Measurements from ENCODE around the gene STXBP3. TPM values are rescaled to one million over a fixed set of nuclear protein-coding genes. Genes with fewer than 3 reads are reported as not detected.
A peak's percentile ranks its signal among the peaks of the same experiment; 100 is the strongest.

Gene STXBP3
- total and polyA plus RNA-seq, 2 experiments from 2014 or later: 25.0 to 77.5 TPM

GRCh38 chr1:108703939-108704338 is 42.5 kb upstream of the STXBP3 start:
- Histone ChIP-seq H3K4me1 (ENCODE audit: insufficient read depth) (no peaks in the 10 kb centered on the region), H3K4me3 (no peak overlapping the region), H3K27ac (no peak overlapping the region), H3K27me3 (no peaks in the 10 kb centered on the region), H3K4me2 (no peak overlapping the region), H2AFZ (no peak overlapping the region), H4K20me1 (ENCODE audit: insufficient read depth, poor library complexity, severe bottlenecking) (no peaks in the 10 kb centered on the region), H3K9me2 (replicated peaks; ENCODE audit: insufficient read depth) (no peaks in the 10 kb centered on the region), H3K9me3 (ENCODE audit: low read depth) (no peaks in the 10 kb centered on the region), H3K36me3 (replicated peaks; ENCODE audit: insufficient read depth, low read depth) (no peaks in the 10 kb centered on the region), H3K79me2 (no peaks in the 10 kb centered on the region)
- no peak for DNase-seq (ENCODE audit: low spot score)
- WGBS (ENCODE audit: low lambda C conversion rate, missing lambda C conversion rate): 82% methylated on average over 6 of the region's 6 CpGs
- no peak for TF ChIP-seq EZH2phosphoT487 (IDR thresholded peaks at IDR 0.05; ENCODE audit: low read depth, severe bottlenecking, unreplicated experiment)

- Histone ChIP-seq H2AFZ (no peak overlapping the region), H3K9me3 (ENCODE audit: low read depth) (no peaks in the 10 kb centered on the region), H3K36me3 (replicated peaks; ENCODE audit: insufficient read depth, low read depth) (no peaks in the 10 kb centered on the region), H3K4me2 (no peak overlapping the region), H3K4me1 (ENCODE audit: insufficient read depth) (no peaks in the 10 kb centered on the region), H3K27ac (no peak overlapping the region), H3K9me2 (replicated peaks; ENCODE audit: insufficient read depth) (no peaks in the 10 kb centered on the region), H4K20me1 (ENCODE audit: insufficient read depth, poor library complexity, severe bottlenecking) (no peaks in the 10 kb centered on the region), H3K4me3 (no peak overlapping the region), H3K79me2 (no peaks in the 10 kb centered on the region), H3K27me3 (no peaks in the 10 kb centered on the region)
- DNase-seq (ENCODE audit: low spot score): peak; percentile 19
- WGBS (ENCODE audit: low lambda C conversion rate, missing lambda C conversion rate): 78% methylated on average over 2 of the region's 2 CpGs
- TF ChIP-seq CTCF (IDR thresholded peaks at IDR 0.05; ENCODE audit: poor library complexity) (no peak), EZH2 (IDR thresholded peaks at IDR 0.05; ENCODE audit: borderline replicate concordance) (no peak), EZH2phosphoT487 (IDR thresholded peaks at IDR 0.05; ENCODE audit: low read depth, severe bottlenecking, unreplicated experiment) (no peak)
Measured at GRCh38 chr1:108704496-108704895, 42.0 kb upstream of the STXBP3 start.

GRCh38 chr1:108706643-108707042 is 39.8 kb upstream of the STXBP3 start:
- no peak overlapping the region for H3K27ac ChIP-seq
- H3K4me1 ChIP-seq (ENCODE audit: insufficient read depth): no peaks in the 10 kb centered on the region
- H4K20me1 ChIP-seq (ENCODE audit: insufficient read depth, poor library complexity, severe bottlenecking): no peaks in the 10 kb centered on the region
- TF ChIP-seq EZH2 (IDR thresholded peaks at IDR 0.05; ENCODE audit: borderline replicate concordance): no peak
- no peak for TF ChIP-seq EZH2phosphoT487 (IDR thresholded peaks at IDR 0.05; ENCODE audit: low read depth, severe bottlenecking, unreplicated experiment)
- TF ChIP-seq CTCF (IDR thresholded peaks at IDR 0.05; ENCODE audit: poor library complexity): no peak
- no peaks in the 10 kb centered on the region for H3K27me3 ChIP-seq
- H3K9me3 ChIP-seq (ENCODE audit: low read depth): no peaks in the 10 kb centered on the region
- no peaks in the 10 kb centered on the region for H3K36me3 ChIP-seq (replicated peaks; ENCODE audit: insufficient read depth, low read depth)
- no peak overlapping the region for H3K4me3 ChIP-seq
- DNase-seq (ENCODE audit: low spot score): no peak
- H3K9me2 ChIP-seq (replicated peaks; ENCODE audit: insufficient read depth): no peaks in the 10 kb centered on the region
- H3K4me2 ChIP-seq: no peak overlapping the region
- no peak overlapping the region for H2AFZ ChIP-seq
- 98% methylated on average over 3 of the region's 3 CpGs for WGBS (ENCODE audit: low lambda C conversion rate, missing lambda C conversion rate)
- H3K79me2 ChIP-seq: no peaks in the 10 kb centered on the region

GRCh38 chr1:108708691-108709660 is 37.5 kb upstream of the STXBP3 start:
- Histone ChIP-seq H3K4me1 (ENCODE audit: insufficient read depth) (no peaks in the 10 kb centered on the region), H3K79me2 (no peaks in the 10 kb centered on the region), H3K36me3 (replicated peaks; ENCODE audit: insufficient read depth, low read depth) (no peaks in the 10 kb centered on the region), H4K20me1 (ENCODE audit: insufficient read depth, poor library complexity, severe bottlenecking) (no peaks in the 10 kb centered on the region), H3K9me3 (ENCODE audit: low read depth) (no peaks in the 10 kb centered on the region), H3K9me2 (replicated peaks; ENCODE audit: insufficient read depth) (no peaks in the 10 kb centered on the region), H3K4me2 (no peak overlapping the region), H3K4me3 (no peak overlapping the region), H2AFZ (no peak overlapping the region), H3K27me3 (no peaks in the 10 kb centered on the region), H3K27ac (no peak overlapping the region)
- TF ChIP-seq EZH2phosphoT487 (IDR thresholded peaks at IDR 0.05; ENCODE audit: low read depth, severe bottlenecking, unreplicated experiment) (no peak), CTCF (IDR thresholded peaks at IDR 0.05; ENCODE audit: poor library complexity) (no peak), EZH2 (IDR thresholded peaks at IDR 0.05; ENCODE audit: borderline replicate concordance) (no peak)
- no peak for DNase-seq (ENCODE audit: low spot score)
- WGBS (ENCODE audit: low lambda C conversion rate, missing lambda C conversion rate): 71% methylated on average over 7 of the region's 7 CpGs

Measured in hepatocyte (in vitro differentiated cells).